ENCODE results near the gene AP2A1. TPM values are rescaled to one million over a fixed set of nuclear protein-coding genes. Genes with fewer than 3 reads are reported as not detected.

AP2A1 gene
- total RNA-seq, 2 experiments from 2014 or later = 83.4 to 84.5 TPM

GRCh38 chr19:49809941-49810389 lies 43.2 kb downstream of the AP2A1 start:
- intact Hi-C loops (cut with micrococcal nuclease) = no loop called here
- Mint-ChIP-seq H3K4me3 (peak overlapping the region; percentile 73), H3K4me1 (ENCODE audit: low read depth) (peaks cover 35% of the 10 kb centered on the region), H3K27ac (no peak overlapping the region), H3K27me3 (no peaks in the 10 kb centered on the region), H3K36me3 (ENCODE audit: low read depth) (peaks cover 12% of the 10 kb centered on the region), H3K9me3 (no peaks in the 10 kb centered on the region)
- ChIA-PET CTCF (interaction anchor here (0.8 to 1.1 kb wide), 4 partner anchors 8 to 129 kb away, joined by 3 to 5 read pairs (median 3); partner anchors contain the start of gene MED25), POLR2A (interaction anchor here (0.7 to 1.8 kb wide), 5 partner anchors 8 to 120 kb away, joined by 3 to 7 read pairs (median 3); partner anchors contain the start of genes ATF5, MED25 and NUP62)
- DNase-seq (no peak), ATAC-seq (no peak)
- no peak for TF ChIP-seq CTCF (IDR thresholded peaks at IDR 0.05)

GRCh38 chr19:49811328-49811727 lies 44.5 kb downstream of the AP2A1 start:
- H3K27me3 Mint-ChIP-seq = no peaks in the 10 kb centered on the region
- intact Hi-C loops (cut with micrococcal nuclease) = no loop called here
- DNase-seq (no peak), ATAC-seq (no peak)
- no peak overlapping the region for H3K4me3 Mint-ChIP-seq
- ChIA-PET CTCF (no interaction called here), POLR2A (interaction anchor here (1.0 to 2.5 kb wide), 3 partner anchors 13 to 43 kb away, joined by 3 to 6 read pairs (median 4); no protein-coding TSS in a partner anchor)
- H3K4me1 Mint-ChIP-seq (ENCODE audit: low read depth) = peaks cover 35% of the 10 kb centered on the region
- no peak for TF ChIP-seq CTCF (IDR thresholded peaks at IDR 0.05)
- H3K36me3 Mint-ChIP-seq (ENCODE audit: low read depth) = peaks cover 8% of the 10 kb centered on the region
- no peaks in the 10 kb centered on the region for H3K9me3 Mint-ChIP-seq
- H3K27ac Mint-ChIP-seq = no peak overlapping the region

DNA sequence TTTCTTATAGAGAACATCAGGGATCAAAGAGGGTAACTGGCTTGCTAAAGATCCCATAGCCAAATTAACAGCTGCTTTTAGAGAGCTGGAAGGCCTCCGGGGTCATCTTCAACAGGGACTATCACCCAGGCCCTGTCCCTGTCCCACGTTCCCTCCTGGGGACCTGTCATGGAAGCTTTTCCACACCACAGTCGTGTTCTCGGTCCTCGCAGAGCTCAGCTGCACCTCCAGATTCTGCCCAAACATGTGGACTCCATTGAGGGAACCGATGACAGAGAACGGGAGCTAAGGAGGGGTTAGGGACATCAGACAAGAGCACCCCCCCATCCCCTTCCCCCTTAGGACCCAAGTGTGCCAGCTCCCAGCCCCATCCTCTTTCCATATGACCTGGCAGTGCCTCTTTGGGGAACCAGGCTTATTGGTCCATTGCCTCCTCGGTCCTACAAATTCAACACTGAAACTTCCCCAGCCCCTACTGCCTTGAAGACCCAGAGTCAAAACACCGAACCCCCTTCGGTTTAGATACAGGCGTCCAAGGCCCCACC lies 45.7 kb downstream of the AP2A1 start:
- ChIA-PET CTCF (interaction anchor here (0.7 kb wide), 1 partner anchor 39 kb away, joined by 3 read pairs; no protein-coding TSS in a partner anchor), POLR2A (interaction anchor here (0.8 to 2.5 kb wide), 8 partner anchors 8 to 232 kb away, joined by 3 to 7 read pairs (median 4); partner anchors contain the start of genes AKT1S1, NOSIP and TBC1D17)
- Mint-ChIP-seq H3K27ac (peak overlapping the region; percentile 95), H3K27me3 (no peaks in the 10 kb centered on the region), H3K36me3 (ENCODE audit: low read depth) (peaks cover 7% of the 10 kb centered on the region), H3K4me3 (peak overlapping the region; percentile 85), H3K4me1 (ENCODE audit: low read depth) (peaks cover 36% of the 10 kb centered on the region), H3K9me3 (no peaks in the 10 kb centered on the region)
- ATAC-seq = no peak
- no peak for TF ChIP-seq CTCF (IDR thresholded peaks at IDR 0.05)
- intact Hi-C loops (cut with micrococcal nuclease) = no loop called here
- no peak for DNase-seq

DNA sequence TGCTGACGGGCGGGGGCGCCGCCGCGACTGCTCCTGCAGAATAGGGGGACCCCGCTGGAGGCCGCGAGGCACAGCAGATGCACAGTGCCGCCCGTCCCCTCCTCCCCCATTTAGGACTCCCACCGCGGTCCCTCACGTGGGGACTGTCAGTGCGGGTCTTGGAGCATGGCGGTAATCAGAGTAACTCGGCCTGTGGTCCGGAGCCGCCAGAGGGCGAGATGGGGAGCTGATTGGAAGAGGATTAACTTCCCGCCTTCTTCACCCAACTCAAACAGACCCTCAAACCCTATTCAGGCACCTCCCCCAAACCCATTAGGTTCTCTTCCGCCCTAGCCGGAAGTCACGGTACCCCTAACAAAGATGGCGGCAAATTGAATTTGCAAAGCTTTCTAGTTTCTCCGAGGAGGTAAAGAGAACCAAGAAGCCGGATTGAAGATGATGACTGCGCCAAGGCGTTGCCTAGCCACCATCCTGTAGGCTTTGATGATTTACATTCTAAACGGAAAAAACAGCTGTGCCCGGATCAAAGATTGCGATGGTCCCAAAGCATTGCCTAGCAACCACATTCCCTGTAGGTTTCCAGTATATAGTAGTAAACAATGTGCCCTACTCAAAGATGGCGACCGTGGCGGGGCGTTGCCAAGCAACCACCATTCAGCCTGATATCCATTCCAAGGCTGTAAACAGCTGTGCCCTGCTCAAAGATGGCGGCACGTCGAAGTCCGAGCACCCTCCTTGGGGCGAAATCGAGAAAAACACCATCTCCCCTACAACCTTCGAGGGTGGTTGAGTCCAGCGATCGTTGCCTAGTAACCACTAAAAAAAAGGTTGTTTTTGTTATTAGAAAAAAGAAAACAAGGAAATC lies 46.4 kb downstream of the AP2A1 start, which contains the start of gene FUZ:
TSS of gene FUZ (minus strand) at position 296 of the 865 bp plus-strand sequence. CDS start at position 110, 186 bp downstream.
- peak within 1 kb of the TSS; percentile 85 for H3K4me3 Mint-ChIP-seq
- ATAC-seq = peak; percentile 69
- H3K27me3 Mint-ChIP-seq = no peaks in the 10 kb centered on the region
- TF ChIP-seq CTCF (IDR thresholded peaks at IDR 0.05) = no peak
- intact Hi-C loops (cut with micrococcal nuclease) = no loop called here
- H3K36me3 Mint-ChIP-seq (ENCODE audit: low read depth) = peaks cover 7% of the 10 kb centered on the region
- DNase-seq = peak; percentile 98
- peak within 1 kb of the TSS; percentile 95 for H3K27ac Mint-ChIP-seq
- ChIA-PET CTCF (interaction anchor here (0.9 kb wide), 1 partner anchor 12 kb away, joined by 3 read pairs; no protein-coding TSS in a partner anchor), POLR2A (interaction anchor here (0.6 to 2.5 kb wide), 13 partner anchors 8 to 324 kb away, joined by 3 to 7 read pairs (median 4); partner anchors contain the start of genes AKT1S1, BCL2L12, IRF3 and NOSIP)
- H3K9me3 Mint-ChIP-seq = no peaks in the 10 kb centered on the region
- H3K4me1 Mint-ChIP-seq (ENCODE audit: low read depth) = peaks cover 30% of the 10 kb centered on the region

All from activated CD8-positive, alpha-beta T cell treated with anti-CD3 and anti-CD28 coated beads for 36 hours (primary cell).